BLaER1 treated with 17β-estradiol and CSF1 and Interleukin-3, amounts not matched to agents 10 nM and 100 nM (cell line): Measurements from ENCODE around the gene STK32C.
"Not testable (repeated sequence)": the region's sequence is repeated elsewhere in the genome, so short reads cannot be mapped to it uniquely, and the experiment has no call there.

Source experiments
- H3K27ac ChIP-seq, 11 experiments: shearing (Covaris generic); formaldehyde crosslinking; 2 replicates each; pipeline ENCODE4 v1.8.1; 2022
- H3K27me3 ChIP-seq, 11 experiments: shearing (Covaris generic); formaldehyde crosslinking; 2 replicates each; pipeline ENCODE4 v1.8.1; 2022
- H3K36me3 ChIP-seq, 11 experiments: shearing (Covaris generic); formaldehyde crosslinking; 2 replicates each; pipeline ENCODE4 v1.8.1; 2022
- H3K4me1 ChIP-seq, 10 experiments: shearing (Covaris generic); formaldehyde crosslinking; 2 replicates each; pipeline ENCODE4 v1.8.1; 2022
- H3K4me2 ChIP-seq, 11 experiments: shearing (Covaris generic); formaldehyde crosslinking; 2 replicates each; pipeline ENCODE4 v1.8.1; 2022
- H3K4me3 ChIP-seq, 10 experiments: shearing (Covaris generic); formaldehyde crosslinking; 2 replicates each; pipeline ENCODE4 v1.8.1; 2022
- H3K9ac ChIP-seq, 11 experiments: shearing (Covaris generic); formaldehyde crosslinking; 2 replicates each; pipeline ENCODE4 v1.8.1; 2022
- H3K9me3 ChIP-seq, 11 experiments: shearing (Covaris generic); formaldehyde crosslinking; replicated peaks in 1 of 11; 2 replicates each; pipeline ENCODE4 v1.8.1; 2022
- H4K20me1 ChIP-seq, 11 experiments: shearing (Covaris generic); formaldehyde crosslinking; 2 replicates each; pipeline ENCODE4 v1.8.1; 2022
- Cebpa-rat ChIP-seq, 11 experiments: shearing (Covaris generic); IDR thresholded peaks; 2 replicates each; pipeline ENCODE4 v1.8.1; 2022

STK32C gene

GRCh38 chr10:132273966-132274365, 33.8 kb downstream of the STK32C start:
- H3K27me3 ChIP-seq, result peaks cover 0 to 5% (median 0%) of the 10 kb centered on the region in 11 experiments; a peak in 2 of 22 replicates
- no peak overlapping the region for H3K4me2 ChIP-seq
- TF ChIP-seq Cebpa-rat (IDR thresholded peaks at IDR 0.05), result no peak
- H3K9me3 ChIP-seq, result no peaks in the 10 kb centered on the region
- H4K20me1 ChIP-seq, result peaks cover 0 to 79% (median 24%) of the 10 kb centered on the region in 11 experiments; a peak in 13 of 22 replicates
- no peak overlapping the region for H3K9ac ChIP-seq
- H3K36me3 ChIP-seq, result no peaks in the 10 kb centered on the region
- no peak overlapping the region for H3K27ac ChIP-seq
- no peak overlapping the region for H3K4me3 ChIP-seq
- peaks cover 0 to 62% (median 41%) of the 10 kb centered on the region in 10 experiments; a peak in 16 of 20 replicates for H3K4me1 ChIP-seq

- no peak for TF ChIP-seq Cebpa-rat (IDR thresholded peaks at IDR 0.05)
- Histone ChIP-seq H3K4me2 (no peak overlapping the region), H3K4me1 (peaks cover 0 to 57% (median 36%) of the 10 kb centered on the region in 10 experiments; a peak in 16 of 20 replicates), H3K9me3 (no peaks in the 10 kb centered on the region; a peak in 1 of 22 replicates), H3K27ac (no peak overlapping the region), H3K27me3 (peaks cover 0 to 5% (median 0%) of the 10 kb centered on the region in 11 experiments; a peak in 2 of 22 replicates), H3K36me3 (no peaks in the 10 kb centered on the region), H4K20me1 (peaks cover 0 to 78% (median 22%) of the 10 kb centered on the region in 11 experiments; a peak in 12 of 22 replicates), H3K9ac (no peak overlapping the region), H3K4me3 (no peak overlapping the region)
Measured at GRCh38 chr10:132273304-132273944, 34.3 kb downstream of the STK32C start.

GRCh38 chr10:132272231-132272971, 35.3 kb downstream of the STK32C start:
- H3K9ac ChIP-seq, result no peak overlapping the region
- H3K9me3 ChIP-seq, result no peaks in the 10 kb centered on the region; a peak in 1 of 22 replicates
- H3K27ac ChIP-seq, result no peak overlapping the region
- peaks cover 0 to 68% (median 13%) of the 10 kb centered on the region in 11 experiments; a peak in 12 of 22 replicates for H4K20me1 ChIP-seq
- no peak overlapping the region for H3K4me2 ChIP-seq
- no peak overlapping the region for H3K4me3 ChIP-seq
- no peaks in the 10 kb centered on the region for H3K36me3 ChIP-seq
- H3K4me1 ChIP-seq, result peaks cover 0 to 47% (median 26%) of the 10 kb centered on the region in 10 experiments; a peak in 16 of 20 replicates
- peaks cover 0 to under 1% (median 0%) of the 10 kb centered on the region in 11 experiments; a peak in 1 of 22 replicates for H3K27me3 ChIP-seq
- no peak for TF ChIP-seq Cebpa-rat (IDR thresholded peaks at IDR 0.05)

- TF ChIP-seq Cebpa-rat (IDR thresholded peaks at IDR 0.05), result no peak
- Histone ChIP-seq H3K4me2 (no peak overlapping the region), H3K9ac (no peak overlapping the region), H3K9me3 (no peaks in the 10 kb centered on the region; a peak in 1 of 22 replicates), H3K4me1 (peaks cover 0 to 45% (median 25%) of the 10 kb centered on the region in 10 experiments; a peak in 17 of 20 replicates), H4K20me1 (peaks cover 0 to 64% (median 9%) of the 10 kb centered on the region in 11 experiments; a peak in 9 of 22 replicates), H3K27me3 (no peaks in the 10 kb centered on the region; a peak in 1 of 22 replicates), H3K4me3 (no peak overlapping the region), H3K27ac (no peak overlapping the region), H3K36me3 (no peaks in the 10 kb centered on the region)
Measured at GRCh38 chr10:132271458-132272230, 36.1 kb downstream of the STK32C start.

GRCh38 chr10:132270721-132271457, 36.9 kb downstream of the STK32C start:
- Histone ChIP-seq H3K27ac (no peak overlapping the region), H3K9me3 (no peaks in the 10 kb centered on the region; a peak in 1 of 22 replicates), H3K4me1 (peaks cover 0 to 43% (median 24%) of the 10 kb centered on the region in 10 experiments; a peak in 16 of 20 replicates), H3K27me3 (no peaks in the 10 kb centered on the region), H3K9ac (no peak overlapping the region), H4K20me1 (peaks cover 0 to 63% (median 9%) of the 10 kb centered on the region in 11 experiments; a peak in 9 of 22 replicates), H3K36me3 (no peaks in the 10 kb centered on the region), H3K4me2 (no peak overlapping the region), H3K4me3 (no peak overlapping the region)
- no peak for TF ChIP-seq Cebpa-rat (IDR thresholded peaks at IDR 0.05)

- TF ChIP-seq Cebpa-rat (IDR thresholded peaks at IDR 0.05), result no peak
- Histone ChIP-seq H3K9ac (no peak overlapping the region), H4K20me1 (peaks cover 0 to 63% (median 9%) of the 10 kb centered on the region in 11 experiments; a peak in 8 of 22 replicates), H3K4me3 (no peak overlapping the region), H3K27me3 (no peaks in the 10 kb centered on the region), H3K36me3 (no peaks in the 10 kb centered on the region), H3K4me1 (peaks cover 0 to 37% (median 20%) of the 10 kb centered on the region in 10 experiments; a peak in 16 of 20 replicates), H3K4me2 (no peak overlapping the region), H3K9me3 (no peaks in the 10 kb centered on the region; a peak in 1 of 22 replicates), H3K27ac (no peak overlapping the region)
Measured at GRCh38 chr10:132270256-132270655, 37.5 kb downstream of the STK32C start.

GRCh38 chr10:132269266-132270230, 38.2 kb downstream of the STK32C start:
- H3K27ac ChIP-seq, result no peak overlapping the region
- H3K9ac ChIP-seq, result no peak overlapping the region
- H3K4me2 ChIP-seq, result no peak overlapping the region
- no peak for TF ChIP-seq Cebpa-rat (IDR thresholded peaks at IDR 0.05)
- H4K20me1 ChIP-seq, result peaks cover 0 to 63% (median 6%) of the 10 kb centered on the region in 11 experiments; a peak in 7 of 22 replicates
- H3K9me3 ChIP-seq, result no peaks in the 10 kb centered on the region; a peak in 1 of 22 replicates
- H3K36me3 ChIP-seq, result no peaks in the 10 kb centered on the region
- H3K4me1 ChIP-seq, result peaks cover 0 to 30% (median 14%) of the 10 kb centered on the region in 10 experiments; a peak in 16 of 20 replicates
- H3K27me3 ChIP-seq, result no peaks in the 10 kb centered on the region
- no peak overlapping the region for H3K4me3 ChIP-seq

- not testable (repeated sequence) for H3K27me3 ChIP-seq, H3K36me3 ChIP-seq, H3K4me2 ChIP-seq, H3K9ac ChIP-seq, H3K4me3 ChIP-seq, H3K27ac ChIP-seq, H3K9me3 ChIP-seq
- Histone ChIP-seq H3K4me1 (peaks cover 0 to 27% (median 12%) of the 10 kb centered on the region in 10 experiments; a peak in 16 of 20 replicates), H4K20me1 (peaks cover 0 to 62% (median 4%) of the 10 kb centered on the region in 11 experiments; a peak in 5 of 22 replicates)
Measured at GRCh38 chr10:132267916-132268315, 39.8 kb downstream of the STK32C start.
